Measurements from ENCODE around the gene SLC25A21.

GRCh38 chr14:36940476-36940875 lies 231.9 kb downstream of the SLC25A21 start:
- TF ChIP-seq REST (IDR thresholded peaks at IDR 0.05; ENCODE audit: insufficient read depth in 1 of 2, low read depth in 2 of 2, low read length in 1 of 2), result no peak
- TF ChIP-seq CTCF (IDR thresholded peaks at IDR 0.05), result no peak
- no peak for TF ChIP-seq POLR2AphosphoS5 (IDR thresholded peaks at IDR 0.05; ENCODE audit: low read depth, low read length)
- TF ChIP-seq TCF7L2 (IDR thresholded peaks at IDR 0.05; ENCODE audit: low read depth, low read length), result no peak
